A673 (cell line): Measurements from ENCODE around the gene SEC14L6. TPM values are rescaled to one million over a fixed set of nuclear protein-coding genes. Genes with fewer than 3 reads are reported as not detected.

Experiments
- BruUV-seq: library from RNA; stranded (reverse); fragments of 400-500 nt; replicated peaks from 2 replicates; lab custom pipeline; 2021; lab: Mats Ljungman, UMichigan
- CTCF ChIA-PET: fragments of 300-600 bp; sonication (Branson Sonifier 250); formaldehyde crosslinking; loops from one replicate; lab custom pipeline; 2022; ENCODE audit warnings: antibody characterized with exemption; lab: Charles Lee
- POLR2A ChIA-PET: fragments of 300-600 bp; sonication (Branson Sonifier 250); formaldehyde crosslinking; loops from one replicate; lab custom pipeline; 2022; ENCODE audit warnings: antibody characterized with exemption; ENCODE audit not compliant: low non-redundant PET; lab: Charles Lee
- DNase-seq: peaks from one replicate; pipeline ENCODE4 v3.0.0-alpha.2; 2015; ENCODE audit warnings: low spot score
- H3K27ac ChIP-seq: fragments of 200-600 bp; sonication (generic); 2 replicates; pipeline ENCODE4 v1.5.1; 2016; ENCODE audit warnings: mixed run types, low read depth, mild to moderate bottlenecking, mixed read lengths, antibody characterized with exemption, low read length; ENCODE audit not compliant: poor library complexity, severe bottlenecking
- H3K27me3 ChIP-seq: fragments of 200-600 bp; sonication (generic); replicated peaks from 2 replicates; pipeline ENCODE4 v1.6.1; 2017; ENCODE audit warnings: mixed run types, low read depth, mild to moderate bottlenecking, mixed read lengths, antibody characterized with exemption, low read length; ENCODE audit not compliant: insufficient read depth, poor library complexity
- H3K36me3 ChIP-seq: fragments of 200-600 bp; sonication (generic); 2 replicates; pipeline ENCODE4 v1.6.1; 2016; ENCODE audit warnings: mixed run types, mild to moderate bottlenecking, mixed read lengths, antibody characterized with exemption, low read length; ENCODE audit not compliant: insufficient read depth, poor library complexity, severe bottlenecking
- H3K4me1 ChIP-seq: fragments of 200-600 bp; sonication (generic); 2 replicates; pipeline ENCODE4 v1.6.1; 2017; ENCODE audit warnings: mixed run types, mild to moderate bottlenecking, mixed read lengths, antibody characterized with exemption, low read length; ENCODE audit not compliant: insufficient read depth, poor library complexity, severe bottlenecking
- H3K4me3 ChIP-seq: fragments of 200-600 bp; sonication (generic); 2 replicates; pipeline ENCODE4 v1.5.1; 2016; ENCODE audit warnings: low read depth, mixed run types, mild to moderate bottlenecking, mixed read lengths, low read length; ENCODE audit not compliant: poor library complexity, severe bottlenecking
- H3K9me3 ChIP-seq: fragments of 200-600 bp; sonication (generic); 2 replicates; pipeline ENCODE4 v1.6.1; 2016; ENCODE audit warnings: mixed run types, low read depth, mild to moderate bottlenecking, mixed read lengths, antibody characterized with exemption, low read length; ENCODE audit not compliant: poor library complexity, severe bottlenecking
- CTCF ChIP-seq: fragments of 300-800, 200-600 bp; sonication (generic); conservative IDR thresholded peaks from 2 replicates; pipeline ENCODE4 v1.5.1; 2017; ENCODE audit warnings: low read depth, mild to moderate bottlenecking, antibody characterized with exemption, low read length, moderate library complexity, mixed read lengths
- EZH2 ChIP-seq: fragments of 200-600 bp; sonication (generic); IDR thresholded peaks from 2 replicates; pipeline ENCODE4 v1.6.1; 2017; ENCODE audit warnings: borderline replicate concordance, low read depth, mild to moderate bottlenecking, mixed read lengths, antibody characterized with exemption, low read length; ENCODE audit not compliant: poor library complexity, severe bottlenecking
- intact Hi-C: fragments of 100-400 bp; cut with micrococcal nuclease; formaldehyde crosslinking; loops from one replicate; pipeline ENCODE4 v1.10.0; 2022; ENCODE audit not compliant: unreplicated experiment
- total RNA-seq: library from RNA; stranded (reverse); gene quantifications from 2 replicates; pipeline ENCODE4 v1.2.3, GENCODE V29; 2021

SEC14L6 gene
- total RNA-seq, 1 experiment from 2014 or later = not detected

- Histone ChIP-seq H3K9me3 (no peaks in the 10 kb centered on the region), H3K4me3 (no peak overlapping the region), H3K4me1 (no peaks in the 10 kb centered on the region), H3K27ac (no peak overlapping the region), H3K27me3 (no peaks in the 10 kb centered on the region), H3K36me3 (no peaks in the 10 kb centered on the region)
- CTCF ChIA-PET = no interaction called here
- DNase-seq = no peak
- POLR2A ChIA-PET = no interaction called here
- TF ChIP-seq EZH2 (no peak), CTCF (no peak)
- intact Hi-C loops = no loop called here
- BruUV-seq = no TSS peak
Observed at GRCh38 chr22:30474121-30474520, 72.4 kb downstream of the SEC14L6 start.

DNA sequence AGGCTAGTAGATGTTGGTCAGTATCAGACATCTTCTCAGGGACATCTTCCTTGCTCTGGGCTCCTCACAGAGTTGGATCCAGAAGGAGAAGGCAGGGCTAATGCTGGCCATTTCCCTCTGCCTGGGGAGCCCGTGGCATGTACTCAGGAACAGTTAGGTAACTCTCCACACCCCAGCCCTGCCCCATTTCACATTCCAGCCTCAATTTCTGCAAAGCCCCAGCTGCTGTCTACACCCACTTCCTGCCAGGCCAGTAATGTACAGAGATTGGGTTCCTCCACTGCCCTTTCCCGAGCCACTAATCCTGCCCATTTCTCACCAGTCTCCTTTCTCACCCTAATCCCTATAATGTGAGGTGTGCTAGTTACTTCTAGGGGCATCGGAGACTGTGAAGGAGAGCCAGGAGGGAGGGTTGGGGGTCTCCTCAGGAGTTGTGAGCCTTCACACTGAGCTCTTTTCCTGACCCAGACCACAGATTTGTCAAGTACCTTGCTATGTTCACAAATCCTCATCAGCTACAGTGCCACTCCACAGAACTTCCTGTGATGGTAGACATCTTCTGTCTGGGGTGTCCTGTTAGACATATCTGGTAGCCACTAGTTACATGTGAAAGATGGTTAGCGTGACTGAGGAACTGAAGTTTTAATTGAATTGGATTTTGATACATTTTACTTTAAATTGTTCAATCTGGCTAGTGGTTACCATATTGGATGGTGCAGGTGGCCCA, 73.4 kb downstream of the SEC14L6 start:
- intact Hi-C loops = no loop called here
- no peaks in the 10 kb centered on the region for H3K36me3 ChIP-seq
- H3K9me3 ChIP-seq = no peaks in the 10 kb centered on the region
- BruUV-seq = no TSS peak
- CTCF ChIA-PET = no interaction called here
- no peak for TF ChIP-seq CTCF
- no peak for DNase-seq
- POLR2A ChIA-PET = no interaction called here
- no peak overlapping the region for H3K4me3 ChIP-seq
- no peaks in the 10 kb centered on the region for H3K27me3 ChIP-seq
- no peaks in the 10 kb centered on the region for H3K4me1 ChIP-seq
- H3K27ac ChIP-seq = no peak overlapping the region

Other genes starting within 250 kb of the SEC14L6 start
- 8.4 and 10.6 TPM in 2 replicates for gene TBC1D10A, start 219.8 kb downstream of the SEC14L6 start, total RNA-seq
- gene SF3A1, start 189.8 kb downstream of the SEC14L6 start, total RNA-seq = 346 and 366 TPM in 2 replicates
- gene CCDC157, start 189.7 kb downstream of the SEC14L6 start, total RNA-seq = 5.7 and 6.0 TPM in 2 replicates
- gene RNF215, start 159.3 kb downstream of the SEC14L6 start, total RNA-seq = 18.9 and 22.4 TPM in 2 replicates
- gene SEC14L2, start 149.7 kb downstream of the SEC14L6 start, total RNA-seq = 14.4 and 19.4 TPM in 2 replicates
- 82.6 and 86.9 TPM in 2 replicates for gene MTFP1, start 121.0 kb downstream of the SEC14L6 start, total RNA-seq
- gene SEC14L3, start 74.7 kb downstream of the SEC14L6 start, total RNA-seq = not detected in 2 replicates
- gene SEC14L4, start 41.0 kb downstream of the SEC14L6 start, total RNA-seq = not detected in 2 replicates
- 0.58 and 0.83 TPM in 2 replicates for gene GAL3ST1, start 27.9 kb upstream of the SEC14L6 start, total RNA-seq
- 151 and 175 TPM in 2 replicates for gene PES1, start 45.2 kb upstream of the SEC14L6 start, total RNA-seq
- 7.3 and 9.8 TPM in 2 replicates for gene TCN2, start 60.4 kb upstream of the SEC14L6 start, total RNA-seq
- gene SLC35E4, start 89.0 kb upstream of the SEC14L6 start, total RNA-seq = 2.4 and 3.3 TPM in 2 replicates
- 5.2 and 5.4 TPM in 2 replicates for gene DUSP18, start 121.1 kb upstream of the SEC14L6 start, total RNA-seq
- gene OSBP2, start 148.1 kb upstream of the SEC14L6 start, total RNA-seq = 1.8 and 2.1 TPM in 2 replicates